NB4 (cell line): ENCODE data around the gene RGS6.
"Not testable (repeated sequence)": the region's sequence is repeated elsewhere in the genome, so short reads cannot be mapped to it uniquely, and the experiment has no call there.

Experiments
- DNase-seq: peaks from one replicate; pipeline ENCODE4 v3.0.0; 2010; ENCODE audit warnings: low read depth
- H3K4me3 ChIP-seq: one replicate; pipeline ENCODE4 v1.5.1; 2011; ENCODE audit warnings: mild to moderate bottlenecking, low read depth, low read length, moderate library complexity
- MYC ChIP-seq: IDR thresholded peaks from 2 replicates; pipeline ENCODE4 v1.6.1; 2011; ENCODE audit warnings: low read depth, low read length
- POLR2A ChIP-seq: IDR thresholded peaks from 2 replicates; pipeline ENCODE4 v1.6.1; 2011; ENCODE audit warnings: mild to moderate bottlenecking; ENCODE audit not compliant: insufficient read length; ENCODE audit errors: extremely low read depth
- TF ChIP-seq, protein P1 (sequence below): IDR thresholded peaks from one replicate; pipeline ENCODE4 v1.5.1; 2012; ENCODE audit warnings: low read depth, low read length
- TF ChIP-seq, protein P2 (sequence below): IDR thresholded peaks from 2 replicates; pipeline ENCODE4 v1.6.1; 2011; ENCODE audit warnings: low read depth, low read length

The RGS6 gene

DNA sequence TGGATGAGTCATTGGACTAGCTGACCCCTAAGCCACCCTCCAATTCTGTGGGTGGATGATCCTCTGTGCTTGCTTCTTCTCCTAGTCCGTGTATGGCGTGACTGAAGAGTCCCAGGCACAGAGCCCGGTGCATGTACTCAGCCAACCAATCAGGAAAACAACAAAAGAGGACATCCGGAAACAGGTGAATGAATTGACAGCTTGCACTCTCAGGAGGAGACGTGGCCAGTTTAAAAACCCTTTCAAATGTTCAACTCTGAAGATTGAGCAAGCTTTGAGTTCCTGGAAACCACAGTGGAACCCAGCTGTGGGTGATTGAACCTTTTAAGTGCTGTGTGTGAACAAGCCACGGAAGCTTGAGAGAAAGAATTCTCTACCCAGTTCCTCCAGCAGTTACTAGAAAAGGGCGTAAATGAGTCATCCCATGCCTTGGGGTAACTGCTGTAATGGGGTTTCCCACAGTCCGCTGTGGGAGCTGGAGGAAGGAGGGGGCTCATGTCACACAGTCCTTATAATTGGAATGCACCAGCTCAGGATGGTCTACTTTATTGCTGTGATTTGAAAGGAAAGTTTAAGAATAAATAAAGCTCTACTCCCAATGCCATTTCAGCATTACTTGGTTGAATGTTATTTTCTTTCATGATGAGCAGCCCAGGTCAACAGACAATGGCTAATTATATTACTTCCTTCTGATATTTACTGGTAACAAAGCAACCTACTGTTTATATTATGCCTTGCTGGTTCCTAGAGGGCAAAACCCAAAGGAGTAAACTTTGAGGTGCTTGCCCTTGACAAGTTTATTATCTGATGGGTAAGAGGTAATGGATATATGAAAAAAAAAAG lies 544.6 kb downstream of the RGS6 start:
- no peak overlapping the region for H3K4me3 ChIP-seq
- TF ChIP-seq, protein P1, sequence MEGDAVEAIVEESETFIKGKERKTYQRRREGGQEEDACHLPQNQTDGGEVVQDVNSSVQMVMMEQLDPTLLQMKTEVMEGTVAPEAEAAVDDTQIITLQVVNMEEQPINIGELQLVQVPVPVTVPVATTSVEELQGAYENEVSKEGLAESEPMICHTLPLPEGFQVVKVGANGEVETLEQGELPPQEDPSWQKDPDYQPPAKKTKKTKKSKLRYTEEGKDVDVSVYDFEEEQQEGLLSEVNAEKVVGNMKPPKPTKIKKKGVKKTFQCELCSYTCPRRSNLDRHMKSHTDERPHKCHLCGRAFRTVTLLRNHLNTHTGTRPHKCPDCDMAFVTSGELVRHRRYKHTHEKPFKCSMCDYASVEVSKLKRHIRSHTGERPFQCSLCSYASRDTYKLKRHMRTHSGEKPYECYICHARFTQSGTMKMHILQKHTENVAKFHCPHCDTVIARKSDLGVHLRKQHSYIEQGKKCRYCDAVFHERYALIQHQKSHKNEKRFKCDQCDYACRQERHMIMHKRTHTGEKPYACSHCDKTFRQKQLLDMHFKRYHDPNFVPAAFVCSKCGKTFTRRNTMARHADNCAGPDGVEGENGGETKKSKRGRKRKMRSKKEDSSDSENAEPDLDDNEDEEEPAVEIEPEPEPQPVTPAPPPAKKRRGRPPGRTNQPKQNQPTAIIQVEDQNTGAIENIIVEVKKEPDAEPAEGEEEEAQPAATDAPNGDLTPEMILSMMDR: no peak
- no peak for TF ChIP-seq MYC
- TF ChIP-seq POLR2A: no peak
- TF ChIP-seq, protein P2, sequence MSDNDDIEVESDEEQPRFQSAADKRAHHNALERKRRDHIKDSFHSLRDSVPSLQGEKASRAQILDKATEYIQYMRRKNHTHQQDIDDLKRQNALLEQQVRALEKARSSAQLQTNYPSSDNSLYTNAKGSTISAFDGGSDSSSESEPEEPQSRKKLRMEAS: peak; percentile 40; the same call in 1 of the 2 replicates
- peak; percentile 86 for DNase-seq

DNA sequence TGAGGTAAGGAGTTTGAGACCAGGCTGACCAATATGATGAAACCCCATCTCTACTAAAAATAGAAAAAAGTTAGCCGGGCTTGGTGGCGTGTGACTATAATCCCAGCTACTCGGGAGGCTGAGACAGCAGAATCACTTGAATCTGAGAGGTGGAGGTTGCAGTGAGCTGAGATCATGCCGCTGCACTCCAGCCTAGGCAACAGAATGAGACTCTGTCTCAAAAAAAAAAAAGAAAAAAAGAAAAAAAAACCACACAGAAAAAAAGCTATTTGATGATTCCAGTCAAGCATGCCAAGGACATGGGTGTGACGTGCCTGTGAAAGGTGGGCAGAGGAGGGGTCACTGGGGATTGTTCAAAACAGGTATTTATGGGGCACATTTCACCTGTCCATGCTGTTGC lies 545.3 kb downstream of the RGS6 start:
- H3K4me3 ChIP-seq, DNase-seq: not testable (repeated sequence)

DNA sequence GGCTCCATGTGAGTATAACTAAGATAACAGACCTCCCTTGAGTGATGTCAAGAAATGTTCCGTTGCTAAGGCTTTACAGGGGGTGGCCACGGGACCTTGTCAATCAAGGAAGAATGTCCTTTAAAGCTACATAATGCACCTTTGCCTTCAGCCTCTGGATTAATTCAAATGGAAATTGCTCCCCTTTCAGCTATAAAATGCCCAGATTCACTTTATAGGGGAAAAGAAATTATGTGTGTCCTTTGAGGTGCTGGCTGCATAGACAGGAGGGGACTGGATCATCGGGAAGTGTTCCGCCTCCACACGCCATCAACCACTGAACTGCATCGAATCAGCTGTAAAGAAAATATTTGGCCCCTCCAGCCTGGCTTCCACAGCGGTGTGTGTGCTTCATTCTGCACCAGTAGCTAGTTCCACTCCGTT lies 546.3 kb downstream of the RGS6 start:
- DNase-seq: no peak
- TF ChIP-seq MYC (no peak), POLR2A (no peak)
- no peak overlapping the region for H3K4me3 ChIP-seq

DNA sequence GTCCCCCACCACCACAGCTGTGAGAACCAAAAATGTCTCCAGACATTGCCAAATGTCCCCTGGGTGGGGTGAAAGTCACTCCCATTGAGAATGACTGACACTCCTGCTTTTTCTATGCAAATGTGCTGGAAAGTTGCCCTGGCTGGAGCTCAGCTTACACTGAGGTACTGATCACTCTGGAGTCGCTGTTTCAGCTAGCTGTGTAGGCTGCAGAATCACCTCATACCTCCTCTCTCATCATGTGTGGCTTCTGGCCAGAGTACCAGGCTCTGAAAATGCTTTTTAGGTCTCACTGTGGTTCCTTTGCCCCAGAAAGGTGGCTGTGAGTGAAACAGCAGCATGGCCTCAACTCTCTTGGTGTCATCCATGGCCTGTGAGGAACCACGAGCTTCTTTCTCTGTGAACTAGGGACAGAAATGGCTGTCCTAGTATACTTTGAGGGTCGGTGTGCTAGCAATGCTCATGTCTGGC lies 547.3 kb downstream of the RGS6 start:
- no peak overlapping the region for H3K4me3 ChIP-seq
- DNase-seq: no peak
- TF ChIP-seq MYC (no peak), POLR2A (no peak)
- TF ChIP-seq, protein P2: no peak
- TF ChIP-seq, protein P1: no peak

DNA sequence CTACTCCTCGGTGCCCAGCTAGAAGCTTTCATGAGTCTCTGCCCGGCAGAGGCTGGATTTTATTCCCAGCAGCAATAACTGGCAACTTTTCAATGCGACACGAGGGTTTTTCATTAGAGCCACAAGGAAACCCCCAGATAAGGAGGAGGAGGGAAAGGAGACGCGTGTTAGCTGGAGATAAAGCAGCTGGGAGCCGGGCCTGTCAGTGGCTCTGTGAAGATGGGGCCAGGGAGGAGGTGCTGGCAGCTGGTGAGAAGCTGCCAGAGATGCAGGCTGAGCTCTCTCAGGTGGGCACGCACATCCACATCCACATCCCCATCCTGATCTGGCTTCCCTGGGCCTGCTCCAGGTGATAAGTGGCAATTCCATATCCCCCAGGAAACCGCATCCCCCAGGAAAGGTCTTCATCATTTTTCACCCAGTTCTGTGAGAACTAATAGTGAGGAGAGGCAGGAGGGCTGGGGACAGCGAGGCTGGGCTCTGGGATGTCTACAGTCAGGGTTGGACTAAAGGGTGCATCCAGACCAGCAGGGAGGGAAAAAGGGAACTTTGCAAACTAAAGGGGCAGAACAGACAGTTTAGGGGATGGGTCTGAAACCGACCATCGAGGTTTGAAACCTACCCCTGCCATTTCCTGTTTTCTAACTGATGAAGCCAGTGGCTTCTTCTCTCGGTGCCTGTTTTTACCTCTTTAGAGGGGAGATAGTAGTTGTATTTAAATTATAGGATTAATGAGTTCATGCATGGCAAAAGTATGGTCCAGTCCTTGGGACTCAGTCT lies 548.4 kb downstream of the RGS6 start:
- TF ChIP-seq MYC (no peak), POLR2A (no peak)
- TF ChIP-seq, protein P1: no peak
- TF ChIP-seq, protein P2: no peak
- peak; percentile 38 for DNase-seq
- no peak overlapping the region for H3K4me3 ChIP-seq

DNA sequence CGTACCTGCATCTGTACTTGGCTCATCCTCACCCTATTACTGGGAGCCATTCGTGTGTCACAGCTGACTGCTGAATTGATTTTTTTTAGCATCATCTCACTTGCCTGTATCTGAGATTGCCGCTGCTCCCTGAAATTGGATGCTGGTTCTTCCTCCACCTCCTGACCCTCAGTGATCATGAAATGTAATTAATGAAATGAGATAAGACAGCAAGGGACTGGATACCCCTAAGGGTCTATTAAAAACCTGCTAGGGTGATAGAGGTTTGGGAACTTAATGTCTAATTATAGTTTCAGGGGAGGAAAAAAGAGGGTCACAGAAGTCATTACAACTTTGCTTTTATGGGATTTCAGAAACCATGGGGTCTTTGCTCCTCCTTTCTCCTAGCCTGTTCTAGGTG lies 551.1 kb downstream of the RGS6 start:
- TF ChIP-seq, protein P2: no peak
- TF ChIP-seq MYC: no peak
- TF ChIP-seq, protein P1: no peak
- TF ChIP-seq POLR2A: no peak
- no peak for DNase-seq
- H3K4me3 ChIP-seq: no peak overlapping the region
